SK-N-SH treated with all-trans-retinoic acid at 6 μM for 48 hours (cell line): ENCODE data around the gene TMEM107.
"Not testable (repeated sequence)": the region's sequence is repeated elsewhere in the genome, so short reads cannot be mapped to it uniquely, and the experiment has no call there.

Experiments used
- ARNTL ChIP-seq: fragments of 450-650 bp; formaldehyde crosslinking; IDR thresholded peaks from 2 replicates; pipeline ENCODE4 v1.5.0; 2020; ENCODE audit warnings: low read depth, mild to moderate bottlenecking, moderate library complexity, borderline replicate concordance
- ESRRG ChIP-seq: fragments of 250-450 bp; sonication (Bioruptor Pico); IDR thresholded peaks from 2 replicates; pipeline ENCODE4 v1.6.1; 2021; ENCODE audit warnings: mild to moderate bottlenecking
- ISL1 ChIP-seq: fragments of 250-450 bp; sonication (Bioruptor Pico); IDR thresholded peaks from 2 replicates; pipeline ENCODE4 v2.1.2; 2022; ENCODE audit warnings: mild to moderate bottlenecking, moderate library complexity
- PPARA ChIP-seq: fragments of 250-450 bp; sonication (Bioruptor Pico); IDR thresholded peaks from 2 replicates; pipeline ENCODE4 v1.5.0; 2020; ENCODE audit warnings: mild to moderate bottlenecking, borderline replicate concordance
- ZC3H10 ChIP-seq: fragments of 250-450 bp; sonication (Bioruptor Pico); IDR thresholded peaks from 2 replicates; pipeline ENCODE4 v1.5.1; 2021; ENCODE audit warnings: mild to moderate bottlenecking, moderate library complexity
- ZFP30 ChIP-seq: fragments of 450-650 bp; formaldehyde crosslinking; IDR thresholded peaks from 2 replicates; pipeline ENCODE4 v1.5.0; 2022; ENCODE audit warnings: mild to moderate bottlenecking, moderate library complexity
- ZNF565 ChIP-seq: fragments of 450-650 bp; formaldehyde crosslinking; conservative IDR thresholded peaks from 2 replicates; pipeline ENCODE4 v1.5.0; 2020; ENCODE audit warnings: low read depth, mild to moderate bottlenecking, moderate library complexity
- TF ChIP-seq, protein P1 (sequence below): fragments of 250-450 bp; sonication (Bioruptor Pico); IDR thresholded peaks from 2 replicates; pipeline ENCODE4 v1.8.0; 2020; ENCODE audit warnings: mild to moderate bottlenecking, moderate library complexity, borderline replicate concordance

DNA sequence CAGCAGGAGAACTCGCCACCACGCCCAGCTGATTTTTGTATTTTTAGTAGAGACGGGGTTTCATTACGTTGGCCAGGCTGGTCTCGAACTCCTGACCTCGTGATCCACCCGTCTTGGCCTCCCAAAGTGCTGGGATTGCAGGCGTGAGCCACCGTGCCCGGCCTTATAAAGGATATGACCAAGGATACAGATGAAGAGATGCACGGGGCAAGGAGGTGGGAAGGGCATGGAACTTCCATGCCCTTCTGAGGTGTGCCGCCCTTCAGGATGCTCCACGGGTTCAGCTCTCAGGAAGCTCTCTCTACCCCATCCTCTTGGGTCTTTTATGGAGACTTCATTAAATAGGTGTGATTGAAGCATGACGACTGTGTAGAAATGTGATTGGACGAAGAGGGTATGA, 37.8 kb upstream of the TMEM107 start:
- TF ChIP-seq ZNF565 (CRISPR knock-in tag); ARNTL; ESRRG (CRISPR knock-in tag); ZFP30; ZC3H10 (CRISPR knock-in tag); PPARA (CRISPR knock-in tag); ISL1 (CRISPR knock-in tag): not testable (repeated sequence)
- TF ChIP-seq, protein P1, sequence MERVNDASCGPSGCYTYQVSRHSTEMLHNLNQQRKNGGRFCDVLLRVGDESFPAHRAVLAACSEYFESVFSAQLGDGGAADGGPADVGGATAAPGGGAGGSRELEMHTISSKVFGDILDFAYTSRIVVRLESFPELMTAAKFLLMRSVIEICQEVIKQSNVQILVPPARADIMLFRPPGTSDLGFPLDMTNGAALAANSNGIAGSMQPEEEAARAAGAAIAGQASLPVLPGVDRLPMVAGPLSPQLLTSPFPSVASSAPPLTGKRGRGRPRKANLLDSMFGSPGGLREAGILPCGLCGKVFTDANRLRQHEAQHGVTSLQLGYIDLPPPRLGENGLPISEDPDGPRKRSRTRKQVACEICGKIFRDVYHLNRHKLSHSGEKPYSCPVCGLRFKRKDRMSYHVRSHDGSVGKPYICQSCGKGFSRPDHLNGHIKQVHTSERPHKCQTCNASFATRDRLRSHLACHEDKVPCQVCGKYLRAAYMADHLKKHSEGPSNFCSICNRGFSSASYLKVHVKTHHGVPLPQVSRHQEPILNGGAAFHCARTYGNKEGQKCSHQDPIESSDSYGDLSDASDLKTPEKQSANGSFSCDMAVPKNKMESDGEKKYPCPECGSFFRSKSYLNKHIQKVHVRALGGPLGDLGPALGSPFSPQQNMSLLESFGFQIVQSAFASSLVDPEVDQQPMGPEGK (CRISPR knock-in tag): not testable (repeated sequence)
